Hepatocyte (in vitro differentiated cells): ENCODE results near the gene PGGHG.

ENCODE experiments used
- CTCF ChIP-seq: fragments of 200-600 bp; sonication (generic); IDR thresholded peaks from 2 replicates; pipeline ENCODE4 v1.5.1; 2016; ENCODE audit warnings: antibody characterized with exemption, mild to moderate bottlenecking; ENCODE audit not compliant: poor library complexity
- EZH2phosphoT487 ChIP-seq: fragments of 200-600 bp; sonication (generic); IDR thresholded peaks from one replicate; pipeline ENCODE4 v1.6.1; 2018; ENCODE audit warnings: antibody characterized with exemption, mild to moderate bottlenecking, low read depth, moderate library complexity; ENCODE audit not compliant: unreplicated experiment, severe bottlenecking

DNA sequence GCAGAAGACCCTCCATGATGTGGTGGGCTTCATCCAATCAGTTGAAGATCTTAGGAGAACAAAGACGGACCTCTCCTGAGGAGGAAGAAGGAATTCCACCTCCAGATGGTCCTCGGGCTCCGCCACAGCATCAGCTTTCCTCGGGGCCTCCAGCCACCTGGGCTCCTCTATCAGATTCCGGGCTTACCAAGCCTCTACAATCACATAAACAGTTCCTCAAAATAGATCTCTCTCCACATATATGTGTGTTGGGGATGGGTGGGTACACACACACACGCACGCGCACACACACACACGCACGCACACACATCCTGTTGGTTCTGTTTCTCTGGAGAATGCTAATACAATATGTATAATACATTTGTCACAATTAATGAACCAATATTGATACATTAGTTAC lies 29.5 kb upstream of the PGGHG start:
- TF ChIP-seq CTCF (no peak), EZH2phosphoT487 (no peak)
